GM13976 (cell line): ENCODE results near the gene ARHGAP1.

Source experiments
- DNase-seq: peaks from one replicate; pipeline ENCODE4 v3.0.0; 2012; ENCODE audit warnings: low spot score
- in situ Hi-C: fragments of 300-500 bp; cut with MboI; formaldehyde crosslinking; loops from one replicate; pipeline ENCODE4 v1.12.0; 2022; ENCODE audit warnings: low sequenced_read_pairs, mixed read lengths, inconsistent platforms; ENCODE audit not compliant: unreplicated experiment
- TF ChIP-seq, protein P1 (sequence below): IDR thresholded peaks from 2 replicates; pipeline ENCODE4 v1.5.1; 2012; ENCODE audit warnings: borderline replicate concordance, mild to moderate bottlenecking; ENCODE audit not compliant: insufficient read depth; ENCODE audit errors: extremely low read depth, missing control alignments, control extremely low read depth

Gene ARHGAP1

DNA sequence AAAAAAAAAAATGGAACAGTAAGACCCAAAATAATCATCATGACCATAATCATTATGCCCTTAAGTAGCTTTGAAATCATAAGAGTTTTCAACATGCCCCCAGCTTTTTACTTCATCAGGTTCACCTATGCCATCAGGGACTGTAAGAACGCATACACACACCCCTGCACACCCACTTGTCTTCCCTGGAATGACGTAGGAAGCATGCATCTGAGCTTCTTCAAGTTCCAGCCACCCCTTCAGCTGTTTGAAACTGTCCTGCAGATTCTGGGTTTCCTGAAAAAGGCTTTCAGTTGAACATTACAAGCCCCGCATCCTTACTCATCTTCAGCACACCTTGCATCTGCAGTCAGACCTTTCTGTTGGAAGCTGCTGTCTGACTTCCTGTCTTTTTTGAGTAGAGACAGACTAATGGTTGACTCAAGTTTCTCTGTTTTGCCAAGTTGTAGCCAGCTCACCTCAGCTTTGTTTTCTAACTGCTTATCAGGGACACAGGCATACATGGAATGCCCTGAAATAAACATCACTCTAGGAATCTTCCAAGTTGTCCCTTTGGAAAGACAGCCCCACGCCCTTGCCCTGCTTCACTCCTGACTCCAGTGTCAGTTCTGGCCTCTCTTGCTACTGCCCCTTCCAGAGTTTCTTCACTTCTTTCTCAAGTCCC, 37.0 kb downstream of the ARHGAP1 start:
- TF ChIP-seq, protein P1, sequence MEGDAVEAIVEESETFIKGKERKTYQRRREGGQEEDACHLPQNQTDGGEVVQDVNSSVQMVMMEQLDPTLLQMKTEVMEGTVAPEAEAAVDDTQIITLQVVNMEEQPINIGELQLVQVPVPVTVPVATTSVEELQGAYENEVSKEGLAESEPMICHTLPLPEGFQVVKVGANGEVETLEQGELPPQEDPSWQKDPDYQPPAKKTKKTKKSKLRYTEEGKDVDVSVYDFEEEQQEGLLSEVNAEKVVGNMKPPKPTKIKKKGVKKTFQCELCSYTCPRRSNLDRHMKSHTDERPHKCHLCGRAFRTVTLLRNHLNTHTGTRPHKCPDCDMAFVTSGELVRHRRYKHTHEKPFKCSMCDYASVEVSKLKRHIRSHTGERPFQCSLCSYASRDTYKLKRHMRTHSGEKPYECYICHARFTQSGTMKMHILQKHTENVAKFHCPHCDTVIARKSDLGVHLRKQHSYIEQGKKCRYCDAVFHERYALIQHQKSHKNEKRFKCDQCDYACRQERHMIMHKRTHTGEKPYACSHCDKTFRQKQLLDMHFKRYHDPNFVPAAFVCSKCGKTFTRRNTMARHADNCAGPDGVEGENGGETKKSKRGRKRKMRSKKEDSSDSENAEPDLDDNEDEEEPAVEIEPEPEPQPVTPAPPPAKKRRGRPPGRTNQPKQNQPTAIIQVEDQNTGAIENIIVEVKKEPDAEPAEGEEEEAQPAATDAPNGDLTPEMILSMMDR, result no peak
- DNase-seq, result no peak
- in situ Hi-C loops, result no loop called here

DNA sequence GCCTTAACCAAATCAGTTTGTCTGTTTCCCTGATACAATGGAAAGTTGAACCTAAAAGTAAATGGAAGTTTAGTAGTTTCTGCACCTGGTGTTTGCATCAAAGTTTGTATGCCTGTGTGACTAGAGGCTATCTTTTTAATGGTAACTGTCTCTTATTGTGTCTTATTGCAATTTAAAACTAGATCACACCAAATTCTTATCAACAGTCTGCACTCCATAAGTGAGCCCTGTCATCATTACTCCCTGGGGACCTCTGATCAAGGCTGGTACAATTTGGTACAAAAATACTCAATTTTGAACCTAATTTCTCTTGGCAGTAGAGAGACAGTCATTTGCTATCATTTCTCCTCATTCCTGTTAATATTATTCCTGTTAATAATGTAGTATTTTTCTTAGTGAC, 38.1 kb downstream of the ARHGAP1 start:
- in situ Hi-C loops, result no loop called here
- DNase-seq, result no peak
- TF ChIP-seq, protein P1, result no peak

DNA sequence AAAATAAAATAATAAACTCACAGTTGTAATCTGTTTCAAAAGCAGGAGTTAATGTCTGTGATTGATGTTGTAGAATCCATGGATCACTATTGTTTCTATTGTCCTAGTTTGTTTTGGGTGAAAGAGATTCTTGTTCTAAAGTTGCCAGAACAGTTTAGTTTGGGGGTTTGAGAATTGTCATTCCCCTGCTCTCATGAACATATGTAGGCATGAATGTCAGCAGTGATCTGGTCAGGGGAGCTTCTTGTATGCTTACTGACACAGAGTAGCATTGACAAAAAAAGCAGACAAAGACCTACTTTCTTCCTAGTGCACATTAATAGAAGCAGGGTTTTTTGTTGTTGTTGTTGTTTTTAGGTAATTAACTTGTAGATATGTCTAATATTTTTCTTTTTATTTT, 38.6 kb downstream of the ARHGAP1 start:
- in situ Hi-C loops, result no loop called here
- DNase-seq, result no peak
- TF ChIP-seq, protein P1, result no peak

DNA sequence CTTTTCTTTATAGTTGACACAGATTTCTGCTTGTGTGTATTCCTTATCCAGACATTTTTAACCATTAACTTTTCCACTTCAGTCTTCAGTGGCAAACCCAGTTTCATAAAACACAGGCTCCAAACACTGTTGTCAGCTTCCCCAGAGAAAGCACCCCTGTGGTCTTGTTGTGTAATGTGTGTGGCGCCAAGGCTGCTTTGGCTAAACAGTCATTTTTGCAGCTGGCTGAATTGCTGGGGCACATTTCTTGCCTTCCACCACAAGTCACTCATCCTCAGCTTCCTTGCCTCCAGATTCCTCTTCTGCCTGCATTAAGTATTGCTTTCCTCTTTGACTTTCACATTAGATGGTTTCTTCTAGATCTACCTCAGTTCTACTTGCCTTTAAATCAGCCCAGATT, 40.5 kb downstream of the ARHGAP1 start:
- DNase-seq, result no peak
- in situ Hi-C loops, result no loop called here
- TF ChIP-seq, protein P1, result no peak

DNA sequence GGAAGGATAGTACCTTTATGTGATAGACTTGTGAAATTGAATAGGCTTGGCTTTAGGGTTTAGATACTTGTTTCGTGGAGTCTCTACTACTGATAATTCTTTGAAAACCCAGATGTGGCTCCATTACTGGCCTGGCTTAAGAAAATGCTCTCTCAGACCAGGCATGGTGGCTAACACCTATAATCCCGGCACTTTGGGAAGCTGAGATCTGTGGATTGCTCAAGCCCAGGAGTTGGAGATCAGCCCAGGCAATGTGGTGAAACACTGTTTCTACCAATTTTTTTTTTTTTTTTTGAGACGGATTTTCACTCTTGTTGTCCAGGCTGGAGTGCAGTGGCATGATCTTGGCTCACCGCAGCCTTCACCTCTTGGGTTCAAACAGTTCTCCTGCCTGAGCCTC, 42.2 kb downstream of the ARHGAP1 start:
- in situ Hi-C loops, result no loop called here
- TF ChIP-seq, protein P1, result no peak
- DNase-seq, result no peak

DNA sequence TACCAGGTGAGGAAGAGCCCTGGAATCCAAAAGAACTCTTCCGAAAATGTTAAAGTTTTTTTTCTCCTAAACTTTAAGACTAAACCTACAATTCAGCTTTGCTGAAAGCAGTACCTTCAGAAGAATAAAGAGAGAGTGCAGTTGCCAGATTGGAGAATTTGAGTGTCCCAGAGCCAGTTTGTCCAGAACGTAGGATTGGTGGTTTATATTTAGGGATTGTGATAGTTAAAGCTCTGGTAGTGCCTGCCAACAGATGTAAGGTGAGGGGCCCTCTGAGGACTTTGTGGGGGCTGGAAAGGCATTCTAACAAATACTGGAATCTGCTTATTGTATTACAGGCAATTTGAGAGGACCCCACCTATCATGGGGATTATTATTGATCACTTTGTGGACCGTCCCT, 43.2 kb downstream of the ARHGAP1 start:
- DNase-seq, result no peak
- in situ Hi-C loops, result no loop called here
- TF ChIP-seq, protein P1, result no peak
